HEK293 (cell line): ENCODE results near the gene EPO.

Experiments used
- BCL6B ChIP-seq: fragments of 450-650 bp; formaldehyde crosslinking; IDR thresholded peaks from 2 replicates; pipeline ENCODE4 v1.5.1; 2017; ENCODE audit warnings: missing biosample characterization, missing genetic modification characterization
- INSM2 ChIP-seq: fragments of 450-650 bp; formaldehyde crosslinking; IDR thresholded peaks from 2 replicates; pipeline ENCODE4 v1.5.1; 2016; ENCODE audit warnings: missing biosample characterization, missing genetic modification characterization
- ZBTB7A ChIP-seq: fragments of 450-650 bp; formaldehyde crosslinking; IDR thresholded peaks from 2 replicates; pipeline ENCODE4 v1.5.1; 2016; ENCODE audit warnings: low read depth, missing biosample characterization, missing genetic modification characterization
- ZFHX2 ChIP-seq: fragments of 450-650 bp; formaldehyde crosslinking; conservative IDR thresholded peaks from 2 replicates; pipeline ENCODE4 v1.5.1; 2016; ENCODE audit warnings: missing biosample characterization, missing genetic modification characterization
- ZNF114 ChIP-seq: fragments of 450-650 bp; formaldehyde crosslinking; IDR thresholded peaks from 2 replicates; pipeline ENCODE4 v1.5.0; 2017; ENCODE audit warnings: missing biosample characterization, missing genetic modification characterization
- ZNF155 ChIP-seq: fragments of 450-650 bp; formaldehyde crosslinking; IDR thresholded peaks from 2 replicates; pipeline ENCODE4 v1.5.1; 2016; ENCODE audit warnings: missing biosample characterization, missing genetic modification characterization
- ZNF16 ChIP-seq: fragments of 450-650 bp; formaldehyde crosslinking; IDR thresholded peaks from 2 replicates; pipeline ENCODE4 v1.5.1; 2016; ENCODE audit warnings: low read depth, missing biosample characterization, missing genetic modification characterization
- ZNF211 ChIP-seq: fragments of 450-650 bp; formaldehyde crosslinking; IDR thresholded peaks from 2 replicates; pipeline ENCODE4 v1.5.1; 2016; ENCODE audit warnings: low read depth, missing biosample characterization, missing genetic modification characterization
- ZNF248 ChIP-seq: fragments of 450-650 bp; formaldehyde crosslinking; IDR thresholded peaks from 2 replicates; pipeline ENCODE4 v1.5.1; 2017; ENCODE audit warnings: missing biosample characterization, missing genetic modification characterization
- ZNF362 ChIP-seq: fragments of 450-650 bp; formaldehyde crosslinking; IDR thresholded peaks from 2 replicates; pipeline ENCODE4 v1.5.1; 2016; ENCODE audit warnings: missing biosample characterization, missing genetic modification characterization
- ZNF394 ChIP-seq: fragments of 450-650 bp; formaldehyde crosslinking; IDR thresholded peaks from 2 replicates; pipeline ENCODE4 v1.5.1; 2016; ENCODE audit warnings: missing biosample characterization, missing genetic modification characterization, mild to moderate bottlenecking, moderate library complexity, borderline replicate concordance
- ZNF658 ChIP-seq: fragments of 450-650 bp; formaldehyde crosslinking; IDR thresholded peaks from 2 replicates; pipeline ENCODE4; 2016; ENCODE audit warnings: missing biosample characterization, missing genetic modification characterization
- ZNF664 ChIP-seq: fragments of 450-650 bp; formaldehyde crosslinking; IDR thresholded peaks from 2 replicates; pipeline ENCODE4 v1.5.1; 2016; ENCODE audit warnings: missing biosample characterization, missing genetic modification characterization
- ZNF707 ChIP-seq: fragments of 450-650 bp; formaldehyde crosslinking; IDR thresholded peaks from 2 replicates; pipeline ENCODE4 v1.5.1; 2016; ENCODE audit warnings: missing biosample characterization, missing genetic modification characterization
- ZNF776 ChIP-seq: fragments of 450-650 bp; formaldehyde crosslinking; IDR thresholded peaks from 2 replicates; pipeline ENCODE4 v1.5.0; 2017; ENCODE audit warnings: missing biosample characterization, missing genetic modification characterization, borderline replicate concordance
- ZNF830 ChIP-seq: fragments of 450-650 bp; IDR thresholded peaks from 2 replicates; pipeline ENCODE4 v1.5.0; 2018; ENCODE audit warnings: missing biosample characterization, missing genetic modification characterization, low read depth, mild to moderate bottlenecking, moderate library complexity
- ZNF837 ChIP-seq: fragments of 450-650 bp; formaldehyde crosslinking; IDR thresholded peaks from 2 replicates; pipeline ENCODE4 v1.5.1; 2016; ENCODE audit warnings: missing biosample characterization, missing genetic modification characterization
- TF ChIP-seq, protein P1 (sequence below): fragments of 450-650 bp; formaldehyde crosslinking; conservative IDR thresholded peaks from 2 replicates; pipeline ENCODE4 v1.5.1; 2016; ENCODE audit warnings: low read depth, missing biosample characterization, missing genetic modification characterization
- TF ChIP-seq, protein P2 (sequence below): fragments of 450-650 bp; formaldehyde crosslinking; IDR thresholded peaks from 2 replicates; pipeline ENCODE4 v1.5.1; 2016; ENCODE audit warnings: missing biosample characterization, missing genetic modification characterization
- TF ChIP-seq, protein P3 (sequence below): fragments of 450-650 bp; formaldehyde crosslinking; IDR thresholded peaks from 2 replicates; pipeline ENCODE4 v1.5.1; 2016; ENCODE audit warnings: missing biosample characterization, missing genetic modification characterization, low read depth
- TF ChIP-seq, protein P4 (sequence below): fragments of 450-650 bp; formaldehyde crosslinking; IDR thresholded peaks from 2 replicates; pipeline ENCODE4 v1.5.1; 2016; ENCODE audit warnings: missing biosample characterization, missing genetic modification characterization, borderline replicate concordance
- TF ChIP-seq, protein P5 (sequence below): fragments of 450-650 bp; formaldehyde crosslinking; IDR thresholded peaks from 2 replicates; pipeline ENCODE4 v1.5.1; 2016; ENCODE audit warnings: missing biosample characterization, missing genetic modification characterization

The EPO gene

GRCh38 chr7:100673302-100673941 lies 46.8 kb upstream of the EPO start, which contains the start of gene GNB2 (continued):
- TF ChIP-seq, protein P1, sequence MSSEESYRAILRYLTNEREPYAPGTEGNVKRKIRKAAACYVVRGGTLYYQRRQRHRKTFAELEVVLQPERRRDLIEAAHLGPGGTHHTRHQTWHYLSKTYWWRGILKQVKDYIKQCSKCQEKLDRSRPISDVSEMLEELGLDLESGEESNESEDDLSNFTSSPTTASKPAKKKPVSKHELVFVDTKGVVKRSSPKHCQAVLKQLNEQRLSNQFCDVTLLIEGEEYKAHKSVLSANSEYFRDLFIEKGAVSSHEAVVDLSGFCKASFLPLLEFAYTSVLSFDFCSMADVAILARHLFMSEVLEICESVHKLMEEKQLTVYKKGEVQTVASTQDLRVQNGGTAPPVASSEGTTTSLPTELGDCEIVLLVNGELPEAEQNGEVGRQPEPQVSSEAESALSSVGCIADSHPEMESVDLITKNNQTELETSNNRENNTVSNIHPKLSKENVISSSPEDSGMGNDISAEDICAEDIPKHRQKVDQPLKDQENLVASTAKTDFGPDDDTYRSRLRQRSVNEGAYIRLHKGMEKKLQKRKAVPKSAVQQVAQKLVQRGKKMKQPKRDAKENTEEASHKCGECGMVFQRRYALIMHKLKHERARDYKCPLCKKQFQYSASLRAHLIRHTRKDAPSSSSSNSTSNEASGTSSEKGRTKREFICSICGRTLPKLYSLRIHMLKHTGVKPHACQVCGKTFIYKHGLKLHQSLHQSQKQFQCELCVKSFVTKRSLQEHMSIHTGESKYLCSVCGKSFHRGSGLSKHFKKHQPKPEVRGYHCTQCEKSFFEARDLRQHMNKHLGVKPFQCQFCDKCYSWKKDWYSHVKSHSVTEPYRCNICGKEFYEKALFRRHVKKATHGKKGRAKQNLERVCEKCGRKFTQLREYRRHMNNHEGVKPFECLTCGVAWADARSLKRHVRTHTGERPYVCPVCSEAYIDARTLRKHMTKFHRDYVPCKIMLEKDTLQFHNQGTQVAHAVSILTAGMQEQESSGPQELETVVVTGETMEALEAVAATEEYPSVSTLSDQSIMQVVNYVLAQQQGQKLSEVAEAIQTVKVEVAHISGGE: 0 out of 2 replicates have a peak, but pooled peaks have one; percentile 32
- TF ChIP-seq ZBTB7A (tag by site-specific recombination): peak; percentile 99
- TF ChIP-seq, protein P2, sequence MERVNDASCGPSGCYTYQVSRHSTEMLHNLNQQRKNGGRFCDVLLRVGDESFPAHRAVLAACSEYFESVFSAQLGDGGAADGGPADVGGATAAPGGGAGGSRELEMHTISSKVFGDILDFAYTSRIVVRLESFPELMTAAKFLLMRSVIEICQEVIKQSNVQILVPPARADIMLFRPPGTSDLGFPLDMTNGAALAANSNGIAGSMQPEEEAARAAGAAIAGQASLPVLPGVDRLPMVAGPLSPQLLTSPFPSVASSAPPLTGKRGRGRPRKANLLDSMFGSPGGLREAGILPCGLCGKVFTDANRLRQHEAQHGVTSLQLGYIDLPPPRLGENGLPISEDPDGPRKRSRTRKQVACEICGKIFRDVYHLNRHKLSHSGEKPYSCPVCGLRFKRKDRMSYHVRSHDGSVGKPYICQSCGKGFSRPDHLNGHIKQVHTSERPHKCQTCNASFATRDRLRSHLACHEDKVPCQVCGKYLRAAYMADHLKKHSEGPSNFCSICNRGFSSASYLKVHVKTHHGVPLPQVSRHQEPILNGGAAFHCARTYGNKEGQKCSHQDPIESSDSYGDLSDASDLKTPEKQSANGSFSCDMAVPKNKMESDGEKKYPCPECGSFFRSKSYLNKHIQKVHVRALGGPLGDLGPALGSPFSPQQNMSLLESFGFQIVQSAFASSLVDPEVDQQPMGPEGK: peak; percentile 80
- TF ChIP-seq ZNF16 (tag by site-specific recombination): no peak
- peak; percentile 33; the same call in 1 of the 2 replicates for TF ChIP-seq ZFHX2 (tag by site-specific recombination)
- no peak for TF ChIP-seq ZNF830 (tag by site-specific recombination)
- TF ChIP-seq, protein P3, sequence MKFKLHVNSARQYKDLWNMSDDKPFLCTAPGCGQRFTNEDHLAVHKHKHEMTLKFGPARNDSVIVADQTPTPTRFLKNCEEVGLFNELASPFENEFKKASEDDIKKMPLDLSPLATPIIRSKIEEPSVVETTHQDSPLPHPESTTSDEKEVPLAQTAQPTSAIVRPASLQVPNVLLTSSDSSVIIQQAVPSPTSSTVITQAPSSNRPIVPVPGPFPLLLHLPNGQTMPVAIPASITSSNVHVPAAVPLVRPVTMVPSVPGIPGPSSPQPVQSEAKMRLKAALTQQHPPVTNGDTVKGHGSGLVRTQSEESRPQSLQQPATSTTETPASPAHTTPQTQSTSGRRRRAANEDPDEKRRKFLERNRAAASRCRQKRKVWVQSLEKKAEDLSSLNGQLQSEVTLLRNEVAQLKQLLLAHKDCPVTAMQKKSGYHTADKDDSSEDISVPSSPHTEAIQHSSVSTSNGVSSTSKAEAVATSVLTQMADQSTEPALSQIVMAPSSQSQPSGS (tag by site-specific recombination): no peak
- TF ChIP-seq ZNF776 (tag by site-specific recombination): no peak
- no peak for TF ChIP-seq ZNF248 (tag by site-specific recombination)
- TF ChIP-seq, protein P4, sequence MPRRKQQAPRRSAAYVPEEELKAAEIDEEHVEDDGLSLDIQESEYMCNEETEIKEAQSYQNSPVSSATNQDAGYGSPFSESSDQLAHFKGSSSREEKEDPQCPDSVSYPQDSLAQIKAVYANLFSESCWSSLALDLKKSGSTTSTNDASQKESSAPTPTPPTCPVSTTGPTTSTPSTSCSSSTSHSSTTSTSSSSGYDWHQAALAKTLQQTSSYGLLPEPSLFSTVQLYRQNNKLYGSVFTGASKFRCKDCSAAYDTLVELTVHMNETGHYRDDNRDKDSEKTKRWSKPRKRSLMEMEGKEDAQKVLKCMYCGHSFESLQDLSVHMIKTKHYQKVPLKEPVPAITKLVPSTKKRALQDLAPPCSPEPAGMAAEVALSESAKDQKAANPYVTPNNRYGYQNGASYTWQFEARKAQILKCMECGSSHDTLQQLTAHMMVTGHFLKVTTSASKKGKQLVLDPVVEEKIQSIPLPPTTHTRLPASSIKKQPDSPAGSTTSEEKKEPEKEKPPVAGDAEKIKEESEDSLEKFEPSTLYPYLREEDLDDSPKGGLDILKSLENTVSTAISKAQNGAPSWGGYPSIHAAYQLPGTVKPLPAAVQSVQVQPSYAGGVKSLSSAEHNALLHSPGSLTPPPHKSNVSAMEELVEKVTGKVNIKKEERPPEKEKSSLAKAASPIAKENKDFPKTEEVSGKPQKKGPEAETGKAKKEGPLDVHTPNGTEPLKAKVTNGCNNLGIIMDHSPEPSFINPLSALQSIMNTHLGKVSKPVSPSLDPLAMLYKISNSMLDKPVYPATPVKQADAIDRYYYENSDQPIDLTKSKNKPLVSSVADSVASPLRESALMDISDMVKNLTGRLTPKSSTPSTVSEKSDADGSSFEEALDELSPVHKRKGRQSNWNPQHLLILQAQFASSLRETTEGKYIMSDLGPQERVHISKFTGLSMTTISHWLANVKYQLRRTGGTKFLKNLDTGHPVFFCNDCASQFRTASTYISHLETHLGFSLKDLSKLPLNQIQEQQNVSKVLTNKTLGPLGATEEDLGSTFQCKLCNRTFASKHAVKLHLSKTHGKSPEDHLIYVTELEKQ (tag by site-specific recombination): peak; percentile 65; the same call in 1 of the 2 replicates
- no peak for TF ChIP-seq ZNF362
- TF ChIP-seq ZNF837: no peak
- TF ChIP-seq ZNF114 (tag by site-specific recombination): no peak
- peak; percentile 88 for TF ChIP-seq ZNF394
- peak; percentile 68 for TF ChIP-seq INSM2 (tag by site-specific recombination)
- no peak for TF ChIP-seq BCL6B (tag by site-specific recombination)
- no peak for TF ChIP-seq ZNF155 (tag by site-specific recombination)
- no peak; the same call in 1 of the 2 replicates for TF ChIP-seq ZNF707 (tag by site-specific recombination)
- TF ChIP-seq, protein P5, sequence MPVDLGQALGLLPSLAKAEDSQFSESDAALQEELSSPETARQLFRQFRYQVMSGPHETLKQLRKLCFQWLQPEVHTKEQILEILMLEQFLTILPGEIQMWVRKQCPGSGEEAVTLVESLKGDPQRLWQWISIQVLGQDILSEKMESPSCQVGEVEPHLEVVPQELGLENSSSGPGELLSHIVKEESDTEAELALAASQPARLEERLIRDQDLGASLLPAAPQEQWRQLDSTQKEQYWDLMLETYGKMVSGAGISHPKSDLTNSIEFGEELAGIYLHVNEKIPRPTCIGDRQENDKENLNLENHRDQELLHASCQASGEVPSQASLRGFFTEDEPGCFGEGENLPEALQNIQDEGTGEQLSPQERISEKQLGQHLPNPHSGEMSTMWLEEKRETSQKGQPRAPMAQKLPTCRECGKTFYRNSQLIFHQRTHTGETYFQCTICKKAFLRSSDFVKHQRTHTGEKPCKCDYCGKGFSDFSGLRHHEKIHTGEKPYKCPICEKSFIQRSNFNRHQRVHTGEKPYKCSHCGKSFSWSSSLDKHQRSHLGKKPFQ (tag by site-specific recombination): peak; percentile 83; the same call in 1 of the 2 replicates
- no peak for TF ChIP-seq ZNF658
- no peak for TF ChIP-seq ZNF664
- no peak for TF ChIP-seq ZNF211
